Measurements from ENCODE around the gene COPZ2. TPM values are rescaled to one million over a fixed set of nuclear protein-coding genes. Genes with fewer than 3 reads are reported as not detected.
"Not testable (repeated sequence)": the region's sequence is repeated elsewhere in the genome, so short reads cannot be mapped to it uniquely, and the experiment has no call there.

The COPZ2 gene
- polyA plus RNA-seq, 1 donor = 42.6 TPM

DNA sequence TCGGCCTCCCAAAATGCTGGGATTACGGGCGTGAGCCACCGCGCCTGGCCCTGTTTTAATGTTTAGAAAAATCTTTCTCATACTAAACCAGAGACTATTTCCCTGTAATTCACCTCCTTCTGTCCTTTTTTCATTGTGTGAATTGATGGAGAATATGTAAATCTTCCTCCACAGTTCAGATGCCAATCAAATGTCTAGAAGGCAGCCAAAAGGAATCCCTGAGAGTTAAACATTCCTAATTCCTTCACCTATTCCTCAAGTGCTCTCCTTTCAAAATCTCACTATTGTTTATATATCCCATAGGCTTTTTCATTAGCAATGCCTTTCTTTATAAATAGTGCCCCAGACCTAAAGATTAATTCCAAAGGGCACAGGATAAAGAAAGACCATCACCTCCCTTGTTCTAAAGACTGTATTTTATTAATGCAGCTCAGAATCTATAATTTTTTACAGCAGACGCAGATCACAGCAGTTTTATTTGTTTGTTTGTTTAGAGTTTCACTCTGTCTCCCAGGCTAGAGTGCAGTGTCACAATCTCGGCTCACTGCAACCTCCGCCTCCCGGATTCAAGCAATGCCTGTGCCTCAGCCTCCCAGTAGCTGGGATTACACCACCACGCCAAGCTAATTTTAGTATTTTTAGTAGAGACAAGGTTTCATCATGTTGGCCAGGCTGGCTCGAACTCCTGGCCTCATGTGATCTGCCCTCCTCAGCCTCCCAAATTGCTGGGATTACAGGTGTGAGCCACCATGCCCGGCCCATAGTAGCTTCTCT, 30.5 kb downstream of the COPZ2 start:
- no peak for DNase-seq (ENCODE audit: low read depth)

DNA sequence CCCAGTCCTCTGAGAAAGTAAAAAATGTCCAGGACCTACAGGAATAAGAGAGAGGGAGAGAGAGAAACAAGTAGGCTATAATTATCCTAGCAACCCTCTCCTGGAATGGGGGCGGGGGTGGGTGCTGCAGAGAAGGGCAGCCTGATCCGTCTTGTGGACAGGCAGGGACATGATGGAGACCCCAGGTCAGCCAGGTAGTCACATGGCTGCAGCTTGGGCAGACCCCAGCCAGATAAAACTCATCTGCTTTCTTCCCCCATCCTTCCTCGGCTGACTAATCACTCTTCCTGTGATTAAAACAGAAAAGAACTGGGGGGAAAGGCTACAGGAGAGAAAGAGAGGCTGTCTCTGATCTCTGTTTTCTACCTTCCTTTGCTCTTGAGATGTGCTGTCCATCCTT, 32.6 kb downstream of the COPZ2 start:
- DNase-seq (ENCODE audit: low read depth) = no peak

DNA sequence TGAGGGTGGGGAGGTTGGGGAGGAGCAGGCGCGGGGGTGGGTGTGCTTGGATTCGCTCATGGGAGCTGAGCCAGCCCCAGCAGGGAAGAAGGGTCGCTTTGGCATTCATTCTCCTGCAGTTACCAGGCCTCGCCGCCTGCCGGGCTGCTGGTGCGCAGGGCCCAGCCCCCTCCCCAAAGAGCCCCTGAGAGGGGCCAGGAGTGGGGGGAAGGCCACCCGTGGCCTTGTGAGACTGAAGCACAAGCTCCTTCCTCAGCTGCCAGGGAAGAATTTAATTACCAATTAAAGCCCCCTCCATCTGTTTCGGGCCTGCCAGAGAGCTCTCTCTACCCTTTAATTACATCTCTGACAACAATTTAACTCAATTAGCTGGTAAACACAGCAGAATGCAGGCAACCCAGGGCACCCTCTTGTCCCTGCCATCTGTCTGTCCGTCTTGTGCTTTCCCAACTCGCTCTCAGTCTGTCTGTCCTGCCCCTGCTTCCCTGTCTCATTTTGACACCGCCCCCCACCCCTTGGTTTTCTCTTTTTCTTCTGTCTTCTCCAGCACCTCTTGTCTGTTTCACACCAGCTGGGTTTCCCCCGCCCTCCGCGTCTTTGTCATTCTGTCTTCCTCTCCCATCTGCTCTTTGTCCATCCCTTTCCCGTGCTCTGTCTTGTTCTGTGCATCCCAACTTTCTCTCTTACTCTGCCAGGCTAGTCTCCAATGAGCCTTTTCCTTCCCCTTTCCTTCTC, 34.0 kb downstream of the COPZ2 start:
- DNase-seq (ENCODE audit: low read depth) = no peak

DNA sequence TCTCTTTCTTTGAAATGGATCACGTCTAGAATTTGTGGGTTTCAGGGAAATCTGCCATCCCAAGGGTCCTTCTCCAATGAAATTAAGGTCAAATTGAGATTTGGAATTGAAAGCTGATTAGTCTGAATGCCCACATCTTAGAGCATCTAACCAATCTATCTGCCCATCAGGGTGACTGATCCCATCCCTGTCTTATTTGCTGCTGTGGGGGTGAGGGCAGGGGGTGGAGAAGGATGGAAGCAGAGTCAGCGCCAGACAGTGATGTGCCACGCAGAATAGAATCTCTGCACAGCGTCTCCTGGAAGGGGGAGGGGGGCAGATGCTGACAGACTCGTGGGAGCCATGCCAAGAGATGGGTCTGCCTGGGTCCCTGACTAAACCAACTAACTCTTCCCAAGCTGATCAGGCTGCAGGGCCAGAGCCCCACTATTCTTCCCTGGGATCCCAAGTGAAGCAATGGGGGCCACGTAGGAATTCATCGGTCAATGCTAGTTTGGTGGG, 34.6 kb downstream of the COPZ2 start:
- no peak for DNase-seq (ENCODE audit: low read depth)

DNA sequence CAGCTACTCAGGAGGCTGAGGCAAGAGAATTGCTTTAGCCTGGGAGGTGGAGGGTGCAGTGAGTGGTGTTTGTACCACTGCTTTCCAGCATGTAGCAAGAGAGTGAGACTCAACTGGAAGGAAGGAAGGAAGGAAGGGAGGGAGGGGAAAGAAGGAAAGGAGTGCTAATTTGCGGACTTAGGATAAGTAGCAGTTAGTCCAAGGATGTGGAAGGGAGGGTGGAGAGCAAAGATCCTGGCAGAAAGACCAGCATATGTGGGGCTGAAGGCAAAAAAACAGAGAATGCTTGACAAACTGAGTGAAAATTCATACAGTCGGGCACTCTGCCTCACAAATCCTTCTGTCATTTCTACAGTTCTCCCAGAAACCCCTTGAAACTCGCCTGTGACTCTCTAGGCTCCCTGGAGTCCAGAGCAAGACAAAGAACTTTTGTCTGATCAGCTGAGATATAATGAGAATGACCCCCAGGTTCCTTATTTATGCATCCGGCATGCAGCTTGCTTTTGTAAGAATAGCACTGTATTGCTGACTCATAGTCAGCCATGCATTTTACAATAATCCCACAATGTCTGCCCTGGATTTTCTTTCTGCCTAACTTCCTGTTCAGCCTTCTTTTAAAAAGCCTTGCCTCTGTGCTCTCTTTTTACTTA, 35.2 kb downstream of the COPZ2 start:
- DNase-seq (ENCODE audit: low read depth) = no peak

DNA sequence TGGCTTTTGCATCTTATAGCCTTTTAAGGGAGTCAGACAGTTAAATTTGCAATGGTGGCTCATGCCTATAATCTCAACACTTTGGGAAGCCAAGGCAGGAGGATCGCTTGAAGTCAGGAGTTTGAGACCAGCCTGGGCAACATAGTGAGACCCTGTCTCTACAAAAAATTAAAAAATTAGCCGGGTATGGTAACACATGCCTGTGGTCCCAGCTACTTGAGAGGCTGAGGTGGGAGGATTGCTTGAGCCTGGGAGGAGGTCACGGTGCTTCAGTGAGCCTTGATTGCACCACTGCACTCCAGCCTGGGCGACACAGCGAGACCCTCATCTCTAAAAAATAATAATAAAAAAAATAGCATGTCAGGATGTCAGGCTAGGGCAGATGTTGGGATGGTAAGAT, 35.9 kb downstream of the COPZ2 start:
- not testable (repeated sequence) for DNase-seq (ENCODE audit: low read depth)

DNA sequence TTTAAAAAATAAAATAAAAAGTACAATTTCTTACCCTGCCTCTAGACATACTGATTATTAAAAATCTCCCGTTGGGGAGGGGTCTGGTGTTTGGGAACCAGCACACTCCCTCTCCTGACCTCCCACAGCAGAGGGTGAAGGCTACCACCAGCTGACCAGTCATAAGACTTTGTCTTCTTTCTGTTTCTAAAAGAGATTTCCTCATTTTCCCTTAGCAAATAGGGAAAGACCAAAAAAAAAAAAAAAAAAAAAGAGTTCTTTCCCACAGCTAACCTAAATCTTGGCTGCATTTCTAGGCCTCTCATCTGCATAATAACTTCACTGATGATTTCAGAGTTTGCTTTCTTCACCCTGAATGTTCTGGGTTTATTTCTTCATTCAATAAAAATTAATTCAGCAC, 36.4 kb downstream of the COPZ2 start:
- no peak for DNase-seq (ENCODE audit: low read depth)

DNA sequence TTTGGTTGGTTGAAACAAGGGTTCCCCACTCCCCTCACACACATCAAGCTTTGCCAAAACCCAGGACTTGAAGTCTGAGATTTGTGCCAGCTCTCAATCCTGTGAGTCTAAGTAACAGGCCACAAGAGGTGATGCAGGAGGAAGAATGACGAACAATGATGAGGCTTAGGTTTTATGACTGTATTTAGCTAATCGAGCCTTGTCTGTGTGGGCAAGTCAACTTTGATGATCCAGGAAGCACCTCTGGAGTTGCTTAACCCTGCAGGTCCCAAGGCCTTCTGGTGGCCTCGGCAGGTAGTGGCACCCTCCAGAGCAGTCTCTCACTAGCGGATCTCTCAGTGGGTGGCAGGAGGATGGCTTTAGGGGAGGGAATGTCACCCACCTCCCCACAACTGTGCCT, 38.0 kb downstream of the COPZ2 start:
- no peak for DNase-seq (ENCODE audit: low read depth)

DNA sequence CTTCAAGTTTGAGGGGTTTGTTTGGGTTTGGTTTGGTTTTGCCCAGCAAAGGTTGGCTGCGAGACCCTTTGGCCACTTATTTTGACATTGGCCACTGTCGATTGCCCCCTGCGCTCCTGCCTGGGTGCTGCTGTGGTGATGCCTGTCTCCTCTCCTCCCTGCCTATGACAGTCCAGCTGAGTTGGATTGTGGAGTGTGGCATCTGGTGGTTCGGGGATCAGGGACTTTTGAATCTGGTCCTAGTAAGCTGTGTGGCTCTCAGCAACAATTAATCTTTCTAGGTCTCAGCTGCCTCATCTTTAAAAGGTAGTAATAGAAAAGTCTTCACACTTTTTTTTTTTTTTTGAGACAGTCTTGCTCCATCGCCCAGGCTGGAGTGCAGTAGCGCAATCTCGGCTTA, 39.6 kb downstream of the COPZ2 start:
- DNase-seq (ENCODE audit: low read depth) = no peak

DNA sequence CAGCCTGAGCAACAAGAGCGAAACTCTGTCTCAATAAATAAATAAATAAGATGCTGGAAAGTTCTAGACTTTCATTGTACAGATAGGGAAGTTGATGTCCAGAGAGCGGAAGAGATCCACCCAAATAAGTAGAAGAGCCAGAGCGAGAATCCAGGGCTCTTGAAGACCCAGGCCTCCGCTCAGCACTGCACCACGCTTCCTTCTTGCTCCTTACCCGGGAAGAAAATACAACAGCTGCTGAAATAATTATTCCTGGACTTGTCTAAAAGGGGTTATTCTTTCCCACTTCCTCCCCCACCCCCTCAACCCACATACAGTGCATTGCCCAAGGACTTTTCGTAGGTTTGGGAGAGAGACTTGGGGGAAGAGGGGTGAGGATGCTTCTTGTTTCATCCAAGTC, 40.0 kb downstream of the COPZ2 start:
- DNase-seq (ENCODE audit: low read depth) = no peak

DNA sequence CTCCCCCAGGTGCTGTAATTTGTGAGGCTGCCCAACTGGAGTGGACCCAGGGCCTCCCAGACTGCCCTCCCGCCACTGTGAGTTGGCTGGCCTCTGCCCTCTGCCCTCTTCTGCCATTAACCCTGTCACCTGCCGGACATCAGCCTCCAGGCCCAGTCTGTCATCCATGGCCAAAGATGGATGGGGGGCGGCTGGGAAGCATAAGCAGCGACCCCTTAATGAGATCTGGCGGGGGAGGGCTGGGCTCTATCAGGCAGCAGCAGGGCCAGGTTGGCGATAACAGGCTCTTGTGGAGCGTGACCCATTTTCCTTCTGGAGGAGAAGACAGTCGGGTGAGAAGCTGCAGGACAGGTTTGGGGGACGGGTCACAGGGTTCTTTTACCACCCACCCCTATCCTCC, 41.4 kb downstream of the COPZ2 start:
- DNase-seq (ENCODE audit: low read depth) = no peak

DNA sequence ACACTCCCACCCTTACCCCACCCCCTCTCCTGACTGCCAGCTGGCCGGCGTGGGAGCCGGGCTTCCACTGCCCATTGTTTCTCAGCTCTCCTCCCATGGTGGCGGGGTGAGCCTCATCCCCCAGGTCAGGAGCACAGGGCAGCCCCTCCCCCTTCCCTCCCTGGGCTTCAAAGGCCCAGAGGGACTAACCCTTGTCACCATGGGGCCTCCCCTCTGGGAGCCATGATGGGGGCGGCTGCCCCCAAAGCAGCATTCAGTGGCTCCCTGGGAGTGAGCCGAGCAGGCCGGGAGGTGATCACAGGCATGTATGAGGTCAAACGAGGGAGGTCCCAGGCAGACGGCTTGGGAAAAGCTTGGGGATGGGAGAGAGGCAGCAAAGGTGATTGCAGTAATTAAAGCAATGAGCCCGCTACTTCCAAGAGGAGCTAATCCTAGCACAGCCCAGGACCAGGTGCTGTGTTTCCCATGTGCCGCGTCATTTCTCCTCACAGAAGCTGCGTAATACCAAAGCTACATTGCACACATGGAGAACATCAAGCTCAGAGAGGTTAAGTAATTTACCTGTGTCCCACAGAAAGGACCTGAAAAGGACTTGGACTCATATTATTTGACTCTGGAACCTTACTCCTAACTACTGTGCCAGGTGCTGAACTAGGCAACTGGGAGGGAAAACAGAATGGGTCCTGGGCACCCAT, 42.2 kb downstream of the COPZ2 start:
- no peak for DNase-seq (ENCODE audit: low read depth)

DNA sequence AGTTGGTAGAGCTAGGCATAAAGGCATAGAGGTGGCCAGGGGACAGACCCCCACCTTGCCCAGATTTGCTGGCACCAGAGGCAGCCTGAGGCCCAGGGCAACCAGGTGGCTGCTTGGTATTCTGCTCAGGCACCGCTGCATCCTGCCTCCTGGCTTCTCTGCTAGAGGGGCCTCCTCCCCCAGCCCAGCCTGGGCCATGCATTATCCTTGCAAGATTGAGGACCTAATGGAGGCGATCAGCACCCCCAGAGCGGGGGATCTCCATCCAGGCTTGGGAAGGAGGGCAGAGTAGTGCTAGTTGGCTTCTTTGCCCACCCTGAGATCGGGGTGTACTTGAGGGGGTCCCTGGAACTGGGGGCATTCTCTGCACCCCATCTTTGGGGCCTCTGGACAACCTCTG, 42.9 kb downstream of the COPZ2 start:
- DNase-seq (ENCODE audit: low read depth) = no peak

DNA sequence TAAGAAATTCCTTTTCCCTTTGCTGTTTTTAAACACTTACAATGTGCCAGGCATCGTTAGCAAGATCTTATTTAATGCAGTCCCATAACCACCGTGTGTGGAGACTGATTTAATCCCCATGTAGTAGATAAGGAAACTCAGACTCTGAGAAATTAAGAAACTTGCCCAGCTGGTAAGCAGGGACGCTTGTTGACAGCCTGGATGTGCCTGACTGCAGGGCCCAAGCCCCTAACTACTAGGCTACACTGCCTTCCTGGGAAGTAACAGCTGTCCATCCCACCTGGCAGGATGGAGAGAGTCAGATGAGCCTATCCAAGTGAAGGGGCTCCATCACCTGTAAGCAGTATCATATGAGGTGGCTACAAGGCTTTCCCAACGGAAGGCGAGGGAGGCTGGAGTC, 43.6 kb downstream of the COPZ2 start:
- DNase-seq (ENCODE audit: low read depth) = no peak

DNA sequence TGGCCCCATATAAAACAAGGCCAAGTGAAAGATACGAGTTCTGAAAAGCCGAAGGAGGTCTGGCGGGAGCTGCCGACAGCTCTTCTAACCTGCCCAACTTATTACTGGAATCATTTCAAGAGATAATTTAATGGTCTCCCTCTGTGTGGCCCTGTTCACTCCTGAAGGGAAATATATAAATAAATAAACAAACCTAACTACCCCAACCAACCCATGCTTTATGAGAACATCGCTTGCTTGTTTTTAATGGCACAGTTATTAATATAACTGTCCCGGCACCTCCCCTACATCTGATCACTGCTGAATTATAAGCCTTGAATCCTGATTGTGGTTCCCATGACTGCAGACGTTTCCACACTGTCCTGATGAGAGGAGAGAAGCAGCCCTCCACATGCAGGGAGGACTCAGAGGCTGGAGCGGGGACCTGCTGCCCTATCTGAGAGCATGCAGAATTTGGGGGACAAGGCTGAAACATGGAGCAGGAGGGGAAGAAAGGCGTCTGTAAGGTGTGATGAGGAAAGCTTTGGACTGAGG, 44.5 kb downstream of the COPZ2 start:
- DNase-seq (ENCODE audit: low read depth) = no peak

DNA sequence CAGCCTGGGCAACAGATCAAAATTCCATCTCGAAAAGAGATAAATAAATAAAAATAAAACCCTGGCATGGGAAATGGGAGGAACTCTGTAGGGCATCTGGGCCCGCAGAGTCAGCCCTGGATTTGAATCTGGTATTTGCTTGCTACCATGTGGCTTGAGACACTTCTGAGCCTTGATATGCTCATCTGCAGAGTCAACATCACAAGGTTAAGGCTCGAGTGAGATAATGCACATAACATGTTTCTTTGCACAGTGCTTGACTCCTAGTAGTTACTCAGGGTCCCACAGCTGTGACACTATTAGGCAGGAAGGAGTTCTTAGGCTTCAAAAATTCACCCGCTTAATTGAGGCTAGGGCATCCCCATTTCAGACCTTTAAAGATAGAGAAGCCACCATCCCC, 45.4 kb downstream of the COPZ2 start:
- no peak for DNase-seq (ENCODE audit: low read depth)

DNA sequence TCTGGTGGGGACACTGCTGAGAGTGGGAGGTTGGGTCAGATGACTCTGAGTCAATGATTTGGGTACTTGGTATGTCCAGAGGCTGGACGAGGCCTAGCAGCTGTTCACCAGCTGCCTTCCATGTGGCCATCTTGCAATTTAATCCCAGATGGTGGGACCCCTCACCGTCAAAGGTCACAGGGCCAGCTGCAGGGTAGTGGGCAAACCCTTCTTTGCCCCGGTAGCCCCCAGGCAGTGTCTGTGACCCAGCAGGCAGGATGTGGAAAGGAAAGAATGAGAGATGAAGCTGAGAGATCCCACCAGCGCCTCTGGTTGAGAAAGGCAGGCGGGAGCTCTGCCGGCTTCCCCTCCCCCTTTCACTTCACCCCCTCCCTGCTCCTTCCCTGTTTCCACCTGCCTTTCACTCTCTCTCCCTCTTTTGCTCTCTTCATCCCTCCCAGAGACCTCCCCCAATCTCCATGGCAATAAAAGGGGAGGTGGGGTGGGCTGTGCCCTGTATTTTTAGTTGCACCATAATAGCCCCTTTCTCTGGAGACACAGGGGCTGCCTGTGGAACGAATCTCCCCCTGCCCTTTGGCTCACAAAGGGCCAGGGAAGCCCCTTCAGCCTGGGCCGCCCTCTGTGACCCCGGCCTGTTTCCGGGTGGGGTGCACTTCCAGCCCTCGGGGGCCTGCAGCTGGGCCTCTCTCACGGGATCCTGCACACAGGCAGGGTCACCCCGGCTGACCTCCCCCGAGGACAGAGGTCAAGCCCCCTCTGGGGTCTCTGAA, 46.5 kb downstream of the COPZ2 start:
- DNase-seq (ENCODE audit: low read depth) = no peak

DNA sequence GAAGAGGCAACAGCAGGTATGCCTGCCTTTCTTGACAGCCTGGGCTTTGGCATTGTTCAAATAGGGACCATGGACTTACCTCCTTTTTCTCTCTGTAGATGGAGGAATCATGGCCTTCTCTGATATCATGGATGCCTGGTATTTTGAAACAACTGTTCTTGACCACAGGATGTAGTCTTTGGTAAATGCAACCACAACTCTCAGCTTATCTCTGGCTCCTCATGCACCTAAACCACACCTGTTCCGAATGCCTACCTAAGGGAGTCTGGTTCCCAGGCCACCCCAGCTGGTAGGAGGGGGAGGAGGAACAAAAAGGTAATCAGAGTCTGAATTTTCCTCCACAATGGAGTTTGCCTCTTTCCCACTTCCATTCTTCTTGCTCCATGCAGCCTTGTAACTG, 47.9 kb downstream of the COPZ2 start:
- no peak for DNase-seq (ENCODE audit: low read depth)

DNA sequence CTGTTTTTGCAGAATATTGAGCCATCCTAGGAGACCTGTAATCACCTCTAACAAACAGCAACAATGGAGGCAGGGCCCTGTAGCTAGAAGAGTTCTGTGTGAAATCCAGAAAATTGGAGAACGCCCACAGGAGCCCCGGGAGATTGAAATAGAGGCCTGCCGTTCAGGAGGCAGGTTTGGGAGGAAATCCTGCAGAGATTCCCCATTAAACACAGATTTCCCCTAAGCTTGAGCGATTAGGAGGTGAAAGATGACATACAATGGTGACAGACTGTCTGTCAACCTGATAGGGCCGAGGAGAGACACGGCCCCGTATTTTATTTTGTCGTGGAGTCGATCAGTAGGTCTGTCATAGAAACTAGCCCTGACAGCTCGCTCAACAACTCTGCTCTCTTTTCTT, 48.4 kb downstream of the COPZ2 start:
- DNase-seq (ENCODE audit: low read depth) = no peak

DNA sequence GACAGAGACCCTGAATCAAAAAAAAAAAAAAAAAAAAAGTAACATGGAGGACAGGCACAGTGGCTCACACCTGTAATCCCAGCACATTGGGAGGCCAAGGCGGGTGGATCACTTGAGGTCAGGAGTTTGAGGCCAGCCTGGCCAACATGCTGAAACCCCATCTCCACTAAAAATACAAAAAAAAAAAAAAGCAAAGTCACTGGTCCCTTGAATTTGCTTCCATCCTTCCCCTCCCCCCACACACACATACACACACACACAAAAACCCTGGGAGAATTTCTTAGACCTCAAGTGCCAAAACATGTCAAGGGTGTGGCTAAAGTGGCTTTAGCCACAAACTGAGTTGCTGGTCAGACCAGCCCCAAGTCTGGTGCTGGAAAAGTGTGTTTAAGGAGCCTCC, 49.2 kb downstream of the COPZ2 start:
- DNase-seq (ENCODE audit: low read depth) = not testable (repeated sequence)

DNA sequence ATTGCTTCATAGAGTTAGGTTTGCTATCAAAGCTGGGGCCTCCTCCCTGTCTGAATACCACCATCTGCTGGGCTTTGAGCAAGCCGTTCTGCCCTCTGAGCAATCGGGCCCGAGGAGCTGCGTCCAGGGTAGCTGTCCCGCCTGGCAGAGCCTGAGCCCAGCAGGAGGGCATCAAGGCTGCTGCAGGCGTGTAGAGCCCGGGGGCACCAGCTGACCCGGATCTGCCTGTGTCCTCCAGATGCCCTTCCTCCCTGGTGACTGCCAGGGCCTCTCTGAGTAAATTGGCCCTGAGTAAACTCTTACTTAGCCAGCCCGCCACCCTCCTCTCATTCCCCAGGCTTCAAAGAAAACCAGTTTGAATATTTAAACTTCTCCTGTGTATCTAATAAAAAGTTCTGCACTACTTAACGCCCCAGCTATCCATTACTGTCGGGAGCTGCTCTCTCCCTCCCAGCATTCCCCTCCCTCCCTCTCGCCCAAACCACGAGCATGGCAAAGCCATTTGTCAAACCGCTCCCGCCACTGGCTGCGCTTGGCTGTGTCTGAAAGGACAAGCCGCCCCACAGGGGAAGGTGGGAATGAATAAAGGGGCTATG, 50.3 kb downstream of the COPZ2 start:
- DNase-seq (ENCODE audit: low read depth) = no peak

All from forelimb muscle (tissue), 1 donor.